Cardiac fibroblast (primary cell): ENCODE measurements around the gene AGFG2.
"Not testable (repeated sequence)": the region's sequence is repeated elsewhere in the genome, so short reads cannot be mapped to it uniquely, and the experiment has no call there.

Experiments used
- DNase-seq, 2 donors: peaks; one replicate each; pipeline versions ENCODE4 v3.0.0 to v3.0.0-alpha.2; 2010; ENCODE audit warnings: low read depth in 2 of 2
- H3K4me3 ChIP-seq, 2 donors: replicated peaks in 1 of 2; 1 replicate in 1 of 2; 2 replicates in 1 of 2; pipeline ENCODE4 v1.5.1; 2011; ENCODE audit warnings: low read depth in 2 of 2, low read length in 2 of 2, mild to moderate bottlenecking in 2 of 2, moderate library complexity in 1 of 2
- TF ChIP-seq, protein P1 (sequence below): IDR thresholded peaks from one replicate; pipeline ENCODE4 v1.5.1; 2011; ENCODE audit warnings: low read depth, mild to moderate bottlenecking, low read length, inconsistent platforms

AGFG2 gene

DNA sequence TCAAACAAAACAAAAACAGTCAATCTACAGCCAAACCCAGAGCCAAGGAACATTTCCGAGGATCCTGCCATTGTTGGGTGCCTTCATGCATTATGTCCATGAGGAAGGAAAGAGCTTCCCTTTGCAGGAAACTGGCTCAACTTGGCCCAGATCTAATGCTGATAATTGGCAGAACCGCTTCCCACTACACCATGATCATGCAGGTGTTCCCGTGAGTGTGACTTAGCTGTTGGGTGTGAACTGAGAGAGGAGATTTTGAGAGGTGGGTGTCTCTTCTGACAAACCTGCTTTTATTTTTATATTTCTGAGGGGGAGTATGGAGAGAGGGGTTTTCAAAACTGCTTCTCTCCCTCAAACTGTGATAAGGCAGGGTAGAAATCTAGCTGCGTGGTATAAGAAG, 20.1 kb downstream of the AGFG2 start:
- DNase-seq, result no peak
- H3K4me3 ChIP-seq, result no peak overlapping the region
- TF ChIP-seq, protein P1, sequence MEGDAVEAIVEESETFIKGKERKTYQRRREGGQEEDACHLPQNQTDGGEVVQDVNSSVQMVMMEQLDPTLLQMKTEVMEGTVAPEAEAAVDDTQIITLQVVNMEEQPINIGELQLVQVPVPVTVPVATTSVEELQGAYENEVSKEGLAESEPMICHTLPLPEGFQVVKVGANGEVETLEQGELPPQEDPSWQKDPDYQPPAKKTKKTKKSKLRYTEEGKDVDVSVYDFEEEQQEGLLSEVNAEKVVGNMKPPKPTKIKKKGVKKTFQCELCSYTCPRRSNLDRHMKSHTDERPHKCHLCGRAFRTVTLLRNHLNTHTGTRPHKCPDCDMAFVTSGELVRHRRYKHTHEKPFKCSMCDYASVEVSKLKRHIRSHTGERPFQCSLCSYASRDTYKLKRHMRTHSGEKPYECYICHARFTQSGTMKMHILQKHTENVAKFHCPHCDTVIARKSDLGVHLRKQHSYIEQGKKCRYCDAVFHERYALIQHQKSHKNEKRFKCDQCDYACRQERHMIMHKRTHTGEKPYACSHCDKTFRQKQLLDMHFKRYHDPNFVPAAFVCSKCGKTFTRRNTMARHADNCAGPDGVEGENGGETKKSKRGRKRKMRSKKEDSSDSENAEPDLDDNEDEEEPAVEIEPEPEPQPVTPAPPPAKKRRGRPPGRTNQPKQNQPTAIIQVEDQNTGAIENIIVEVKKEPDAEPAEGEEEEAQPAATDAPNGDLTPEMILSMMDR, result no peak

DNA sequence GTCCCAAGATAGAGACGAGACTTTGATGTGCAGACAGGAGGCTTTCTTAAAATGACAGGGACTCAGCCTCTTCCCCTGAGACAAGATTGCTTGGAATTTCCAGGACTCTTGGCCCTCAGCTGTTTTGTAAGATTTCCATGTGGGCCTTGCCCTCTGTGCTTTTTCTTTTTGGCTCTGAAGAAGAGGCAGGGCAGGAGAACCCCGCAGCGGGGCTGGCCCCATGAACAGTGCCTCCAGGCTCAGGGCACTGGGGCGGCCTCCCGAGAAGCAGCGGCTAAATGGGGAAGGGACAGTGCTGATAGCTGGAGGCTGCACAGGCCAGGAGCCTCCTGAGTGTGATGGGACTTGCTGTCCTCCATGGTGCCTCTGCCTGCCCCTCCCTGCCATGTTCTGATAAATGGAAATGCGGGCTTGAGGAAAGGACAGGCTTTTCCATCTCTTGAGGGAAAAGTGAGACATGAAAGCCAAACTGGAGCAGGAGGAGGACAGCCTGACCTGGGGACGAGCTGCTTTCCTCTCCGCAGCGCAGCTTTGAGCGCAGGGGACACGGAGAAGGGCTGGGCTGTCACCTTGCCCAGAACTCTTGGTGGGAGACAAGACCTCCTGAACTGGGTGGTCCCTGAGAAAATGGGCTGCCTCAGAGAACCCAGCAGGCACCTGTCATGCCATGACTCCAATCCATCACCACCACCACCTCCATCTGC, 22.6 kb downstream of the AGFG2 start:
- TF ChIP-seq, protein P1, result no peak
- no peak for DNase-seq
- H3K4me3 ChIP-seq, result no peak overlapping the region

DNA sequence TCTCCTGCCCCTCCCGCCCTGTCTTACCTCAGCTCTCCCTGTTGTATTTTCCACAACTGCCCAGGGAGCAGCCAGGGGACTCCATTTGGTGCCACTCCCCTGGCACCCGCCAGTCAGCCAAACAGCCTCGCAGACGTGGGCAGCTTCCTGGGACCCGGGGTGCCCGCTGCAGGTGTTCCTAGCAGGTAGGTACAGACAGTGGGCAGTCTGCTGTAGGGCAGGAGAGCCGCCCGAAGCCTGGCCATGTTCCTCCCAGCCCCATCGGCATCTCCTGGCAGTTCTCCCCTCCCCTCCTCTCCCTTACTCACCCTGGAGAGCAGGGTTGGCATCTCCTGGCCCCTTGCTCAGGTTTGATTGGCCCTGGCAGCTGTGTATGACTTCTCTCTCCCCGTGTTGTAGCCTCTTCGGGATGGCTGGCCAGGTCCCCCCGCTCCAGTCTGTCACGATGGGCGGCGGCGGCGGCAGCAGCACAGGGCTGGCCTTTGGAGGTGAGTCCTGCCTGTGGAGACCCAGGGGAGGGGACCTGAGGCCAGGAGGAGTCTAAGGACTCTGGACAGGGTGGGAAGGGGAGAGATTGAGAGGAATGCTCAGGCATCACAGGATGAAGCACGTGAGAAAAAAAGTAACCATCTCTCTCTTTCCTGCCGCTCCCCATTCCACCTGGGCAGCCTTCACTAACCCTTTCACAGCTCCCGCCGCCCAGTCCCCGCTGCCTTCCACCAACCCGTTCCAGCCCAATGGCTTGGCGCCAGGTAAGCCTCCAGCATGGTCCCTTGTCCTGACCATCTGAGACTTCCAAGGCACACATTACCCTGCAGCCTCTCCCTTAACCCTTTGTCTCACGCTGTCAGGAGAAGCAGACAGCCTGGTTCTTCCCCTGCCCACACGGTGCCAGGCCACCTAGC, 23.4 kb downstream of the AGFG2 start:
- no peak overlapping the region for H3K4me3 ChIP-seq
- TF ChIP-seq, protein P1, result no peak
- no peak for DNase-seq

DNA sequence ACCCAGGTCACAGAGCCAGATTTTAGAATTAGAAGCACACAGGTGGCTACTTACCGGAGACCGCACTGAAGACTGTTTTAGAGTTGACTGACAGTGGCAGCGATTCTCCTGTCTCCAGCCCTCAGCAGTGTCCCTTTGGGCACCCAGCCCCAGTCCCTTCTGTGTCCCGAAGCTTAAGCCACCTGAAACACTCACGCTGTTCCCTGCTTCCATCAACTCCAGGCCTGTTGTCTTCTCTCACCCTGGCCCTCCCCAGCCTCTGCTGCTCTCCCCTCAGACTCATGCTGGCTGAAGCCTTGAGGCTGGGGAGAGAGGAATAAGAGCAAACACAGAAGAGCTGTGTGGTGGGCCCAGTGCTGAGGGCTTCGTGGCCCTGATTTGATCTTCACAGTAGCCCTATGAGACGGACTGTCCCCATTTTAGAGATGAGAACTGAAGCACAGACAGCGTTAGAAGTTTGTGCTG, 24.1 kb downstream of the AGFG2 start:
- H3K4me3 ChIP-seq, result no peak overlapping the region
- no peak for DNase-seq
- TF ChIP-seq, protein P1, result no peak

DNA sequence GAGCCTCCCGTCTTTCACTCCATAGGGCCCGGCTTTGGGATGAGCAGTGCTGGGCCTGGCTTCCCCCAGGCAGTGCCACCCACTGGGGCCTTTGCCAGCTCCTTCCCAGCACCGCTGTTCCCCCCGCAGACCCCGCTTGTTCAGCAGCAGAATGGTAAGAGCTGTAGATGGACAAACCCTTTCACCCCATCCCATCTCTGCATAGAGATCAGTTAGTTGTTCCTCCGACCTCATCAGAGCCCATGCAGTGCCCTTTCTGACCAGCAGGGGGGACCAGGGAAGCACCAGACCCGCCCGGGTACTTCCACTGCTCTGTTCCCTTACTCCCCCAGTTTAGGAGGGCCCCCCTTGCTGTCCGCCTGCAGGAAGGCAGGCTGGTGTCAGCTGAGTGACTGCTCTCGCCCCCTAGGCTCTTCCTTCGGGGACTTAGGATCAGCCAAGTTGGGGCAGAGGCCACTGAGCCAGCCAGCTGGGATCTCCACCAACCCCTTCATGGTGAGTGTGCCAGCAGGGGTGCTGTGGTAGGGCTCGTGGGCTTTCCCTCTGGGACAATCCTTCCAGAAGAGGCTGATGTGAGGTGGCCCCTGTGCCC, 24.9 kb downstream of the AGFG2 start:
- no peak overlapping the region for H3K4me3 ChIP-seq
- TF ChIP-seq, protein P1, result peak; percentile 99
- DNase-seq, result peak; percentile 80 to 82

DNA sequence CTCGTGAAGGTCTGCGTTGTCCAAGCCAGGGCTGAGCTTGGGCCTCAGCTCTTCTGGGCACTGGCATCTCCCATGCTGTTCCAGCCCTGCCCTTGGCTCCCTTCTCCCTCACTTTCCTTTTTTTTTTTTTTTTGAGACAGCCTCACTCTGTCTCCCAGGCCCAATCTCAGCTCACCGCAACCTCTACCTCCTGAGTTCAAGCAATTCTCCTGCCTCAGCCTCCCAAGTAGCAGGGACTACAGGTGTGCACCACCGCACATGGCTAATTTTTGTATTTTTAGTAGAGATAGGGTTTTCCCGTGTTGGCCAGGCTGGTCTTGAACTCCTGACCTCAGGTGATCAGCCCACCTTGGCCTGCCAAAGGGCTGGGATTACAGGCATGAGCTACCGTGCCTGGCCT, 25.4 kb downstream of the AGFG2 start:
- H3K4me3 ChIP-seq, DNase-seq: not testable (repeated sequence)

DNA sequence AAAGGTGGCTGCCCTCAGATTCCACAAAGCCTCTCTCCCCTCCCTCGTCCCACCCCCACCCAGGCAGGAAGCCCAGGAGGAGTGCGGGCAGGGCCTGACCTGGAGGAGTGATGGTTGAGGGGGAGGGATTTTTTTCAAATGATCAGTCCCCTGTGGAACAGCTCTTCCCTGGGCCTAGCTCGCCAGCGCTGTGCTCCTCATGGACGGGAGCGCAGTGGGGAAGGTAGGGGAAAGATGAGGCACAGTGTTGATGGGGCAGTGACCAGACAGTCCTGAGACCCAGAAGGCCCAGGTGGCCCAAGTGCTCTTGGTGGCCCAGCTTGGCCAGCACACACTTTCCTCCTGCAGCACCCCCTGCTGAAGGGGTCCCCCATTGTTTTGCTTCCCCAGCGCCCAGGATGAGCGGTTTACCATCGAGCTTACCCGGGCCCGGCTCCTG, 26.1 kb downstream of the AGFG2 start:
- TF ChIP-seq, protein P1, result no peak
- no peak overlapping the region for H3K4me3 ChIP-seq
- no peak for DNase-seq
